ENCODE results near the gene GFRA3.
"Not testable (repeated sequence)": the region's sequence is repeated elsewhere in the genome, so short reads cannot be mapped to it uniquely, and the experiment has no call there.

The GFRA3 gene, protein sequence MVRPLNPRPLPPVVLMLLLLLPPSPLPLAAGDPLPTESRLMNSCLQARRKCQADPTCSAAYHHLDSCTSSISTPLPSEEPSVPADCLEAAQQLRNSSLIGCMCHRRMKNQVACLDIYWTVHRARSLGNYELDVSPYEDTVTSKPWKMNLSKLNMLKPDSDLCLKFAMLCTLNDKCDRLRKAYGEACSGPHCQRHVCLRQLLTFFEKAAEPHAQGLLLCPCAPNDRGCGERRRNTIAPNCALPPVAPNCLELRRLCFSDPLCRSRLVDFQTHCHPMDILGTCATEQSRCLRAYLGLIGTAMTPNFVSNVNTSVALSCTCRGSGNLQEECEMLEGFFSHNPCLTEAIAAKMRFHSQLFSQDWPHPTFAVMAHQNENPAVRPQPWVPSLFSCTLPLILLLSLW

DNA sequence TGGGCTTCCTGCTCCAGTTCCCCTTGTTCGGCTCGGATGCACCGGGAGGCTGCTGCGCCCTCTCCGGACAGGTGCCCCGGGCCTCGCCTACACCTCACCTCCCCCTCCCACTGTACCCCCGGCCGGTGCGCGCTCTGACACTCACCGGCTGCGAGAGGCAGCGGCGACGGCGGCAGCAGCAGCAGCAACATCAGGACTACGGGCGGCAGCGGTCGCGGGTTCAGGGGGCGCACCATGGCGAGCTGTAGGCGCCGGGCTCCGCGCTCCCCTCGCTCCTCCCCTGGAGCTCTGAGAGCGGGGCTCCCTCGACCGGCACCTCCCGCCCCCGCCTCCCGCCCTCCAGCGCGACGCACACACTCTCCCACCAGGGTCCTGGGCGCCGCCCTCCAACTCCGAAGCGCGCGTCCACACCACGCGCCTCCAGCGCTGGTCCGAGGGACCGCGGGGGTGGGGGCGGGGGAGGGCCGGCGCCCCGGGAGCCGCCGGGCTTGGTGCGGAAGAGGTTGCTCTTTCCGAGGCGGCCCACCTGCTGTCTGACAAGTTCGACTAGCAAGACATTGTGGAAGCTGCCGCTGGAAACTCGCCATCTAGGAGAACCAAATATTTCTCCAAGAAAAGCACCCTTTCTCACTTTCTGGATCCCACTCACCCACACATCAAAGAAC lies at the start of gene GFRA3:
GFRA3 (minus strand) TSS at position 433 of the 665 bp plus-strand sequence; CDS start at position 236, 197 bp downstream.
- no peak for DNase-seq (ENCODE audit: low read depth, low spot score)

DNA sequence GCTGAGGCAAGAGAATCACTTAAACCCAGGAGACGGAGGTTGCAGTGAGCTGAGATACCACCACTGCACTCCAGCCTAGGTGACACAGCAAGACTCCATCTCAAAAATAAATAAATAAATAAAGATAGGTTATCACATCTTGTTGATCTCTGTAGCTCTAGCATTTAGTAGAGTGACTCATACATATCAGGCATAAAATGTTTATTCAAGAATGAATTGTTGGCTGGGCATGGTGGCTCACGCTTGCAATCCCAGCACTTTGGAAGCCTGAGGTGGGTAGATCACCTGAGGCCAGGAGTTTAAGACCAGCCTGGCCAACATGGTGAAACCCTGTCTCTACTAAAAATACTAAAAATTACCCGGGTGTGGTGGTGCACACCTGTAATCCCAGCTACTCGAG lies 43.8 kb upstream of the GFRA3 start:
- not testable (repeated sequence) for DNase-seq (ENCODE audit: low read depth, low spot score); H3K27ac ChIP-seq; H3K4me3 ChIP-seq; H3K9me3 ChIP-seq (ENCODE audit: low read depth, low read length); H3K9ac ChIP-seq (ENCODE audit: insufficient read length); H3K36me3 ChIP-seq (ENCODE audit: insufficient read depth, low read length)

More for the DNA sequence above, at the start of gene GFRA3:
- H3K4me3 ChIP-seq: no peak within 1 kb of the TSS
- TF ChIP-seq POLR2AphosphoS5 (IDR thresholded peaks at IDR 0.05; ENCODE audit: borderline replicate concordance, low read depth, low read length): no peak
- no peak for TF ChIP-seq EZH2 (IDR thresholded peaks at IDR 0.05)
- no peak for TF ChIP-seq FOXP2 (optimal IDR thresholded peaks at IDR 0.05; ENCODE audit: control extremely low read depth, extremely low read length, insufficient read depth)
- no peaks in the 10 kb centered on the region for H3K9me3 ChIP-seq (ENCODE audit: low read depth, low read length)
- H3K27ac ChIP-seq: no peak within 1 kb of the TSS
- H3K36me3 ChIP-seq (ENCODE audit: insufficient read depth, low read length): no peaks in the 10 kb centered on the region
- H3K9ac ChIP-seq (ENCODE audit: insufficient read length): no peak within 1 kb of the TSS

DNA sequence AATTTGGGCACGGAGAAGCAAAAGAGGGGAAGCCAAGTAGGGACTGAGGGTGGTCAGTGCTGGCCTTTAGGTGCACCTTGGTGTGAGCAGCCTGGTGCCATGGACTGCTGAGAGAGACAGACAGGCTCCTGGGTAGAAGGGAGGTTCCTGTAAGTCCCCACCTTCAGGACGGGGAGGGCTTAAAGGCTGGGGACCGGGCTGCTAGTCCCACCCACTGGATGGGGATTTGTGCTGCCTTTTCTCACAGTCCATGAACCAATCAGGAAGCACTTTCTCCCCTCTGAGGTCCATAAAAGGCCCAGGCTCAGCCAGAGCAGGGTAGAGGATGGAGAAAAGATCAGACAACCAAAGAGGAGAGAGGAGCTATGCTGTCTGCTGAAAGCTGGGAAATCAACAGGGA lies 41.9 kb upstream of the GFRA3 start:
- TF ChIP-seq FOXP2 (optimal IDR thresholded peaks at IDR 0.05; ENCODE audit: control extremely low read depth, extremely low read length, insufficient read depth) (no peak), POLR2AphosphoS5 (IDR thresholded peaks at IDR 0.05; ENCODE audit: borderline replicate concordance, low read depth, low read length) (no peak), EZH2 (IDR thresholded peaks at IDR 0.05) (no peak)
- Histone ChIP-seq H3K9ac (ENCODE audit: insufficient read length) (no peak overlapping the region), H3K4me3 (no peak overlapping the region), H3K27ac (no peak overlapping the region), H3K9me3 (ENCODE audit: low read depth, low read length) (no peaks in the 10 kb centered on the region), H3K36me3 (ENCODE audit: insufficient read depth, low read length) (peaks cover 9% of the 10 kb centered on the region; the same call in 1 of the 2 replicates)
- no peak for DNase-seq (ENCODE audit: low read depth, low spot score)

DNA sequence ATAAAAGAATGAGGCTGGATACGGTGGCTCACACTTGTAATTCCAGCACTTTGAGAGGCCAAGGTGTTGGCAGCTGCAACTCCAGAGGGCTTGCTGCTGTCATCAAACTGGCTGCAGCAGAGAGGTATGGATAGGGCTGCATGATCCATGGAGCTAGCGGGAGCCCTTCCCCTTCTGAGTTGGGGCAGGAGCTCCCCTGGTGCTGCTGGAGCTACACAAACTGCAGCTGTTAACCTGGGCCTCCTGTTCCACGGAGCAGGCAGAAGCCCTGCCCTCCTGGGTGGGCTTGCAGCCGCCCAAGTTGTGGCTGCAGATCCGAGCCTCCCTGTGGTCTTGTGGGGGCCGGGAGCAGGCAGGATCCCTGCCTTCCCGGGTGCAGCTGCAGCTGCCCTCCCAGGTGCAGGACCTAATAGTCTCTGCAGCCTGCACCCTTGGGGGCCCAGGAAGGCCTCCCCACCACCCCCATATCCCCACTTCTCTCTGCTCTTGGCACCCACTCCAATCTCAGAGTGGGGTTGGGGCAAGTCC lies 41.4 kb upstream of the GFRA3 start:
- TF ChIP-seq EZH2 (IDR thresholded peaks at IDR 0.05) (no peak), POLR2AphosphoS5 (IDR thresholded peaks at IDR 0.05; ENCODE audit: borderline replicate concordance, low read depth, low read length) (no peak), FOXP2 (optimal IDR thresholded peaks at IDR 0.05; ENCODE audit: control extremely low read depth, extremely low read length, insufficient read depth) (no peak)
- Histone ChIP-seq H3K9ac (ENCODE audit: insufficient read length) (no peak overlapping the region), H3K4me3 (no peak overlapping the region), H3K36me3 (ENCODE audit: insufficient read depth, low read length) (peaks cover 9% of the 10 kb centered on the region; the same call in 1 of the 2 replicates), H3K9me3 (ENCODE audit: low read depth, low read length) (no peaks in the 10 kb centered on the region), H3K27ac (no peak overlapping the region)
- DNase-seq (ENCODE audit: low read depth, low spot score): no peak

DNA sequence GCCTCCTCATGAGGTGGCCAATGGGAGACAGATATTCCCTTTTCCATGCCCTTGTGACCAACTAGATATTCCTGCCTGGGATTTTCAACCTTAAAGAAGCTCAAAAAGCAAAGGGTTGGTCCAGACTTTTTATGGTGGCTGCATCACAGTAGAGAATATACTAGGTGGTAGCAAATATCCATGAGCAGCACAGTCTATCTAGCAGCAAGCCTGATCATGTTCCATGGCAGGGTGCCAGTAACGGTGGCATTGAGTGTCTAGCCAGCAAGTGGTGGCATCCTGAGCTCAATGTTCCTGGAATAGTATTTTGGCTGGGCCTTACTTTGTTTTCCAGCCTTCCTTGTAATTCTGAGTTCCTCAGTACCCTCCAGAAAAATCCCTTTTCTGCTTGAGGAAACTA lies 31.4 kb upstream of the GFRA3 start:
- Histone ChIP-seq H3K27ac (no peak overlapping the region), H3K36me3 (ENCODE audit: insufficient read depth, low read length) (no peaks in the 10 kb centered on the region), H3K9ac (ENCODE audit: insufficient read length) (no peak overlapping the region), H3K9me3 (ENCODE audit: low read depth, low read length) (no peaks in the 10 kb centered on the region), H3K4me3 (no peak overlapping the region)
- DNase-seq (ENCODE audit: low read depth, low spot score): no peak
- no peak for TF ChIP-seq EZH2 (IDR thresholded peaks at IDR 0.05)
- no peak for TF ChIP-seq FOXP2 (optimal IDR thresholded peaks at IDR 0.05; ENCODE audit: control extremely low read depth, extremely low read length, insufficient read depth)
- no peak for TF ChIP-seq POLR2AphosphoS5 (IDR thresholded peaks at IDR 0.05; ENCODE audit: borderline replicate concordance, low read depth, low read length)

DNA sequence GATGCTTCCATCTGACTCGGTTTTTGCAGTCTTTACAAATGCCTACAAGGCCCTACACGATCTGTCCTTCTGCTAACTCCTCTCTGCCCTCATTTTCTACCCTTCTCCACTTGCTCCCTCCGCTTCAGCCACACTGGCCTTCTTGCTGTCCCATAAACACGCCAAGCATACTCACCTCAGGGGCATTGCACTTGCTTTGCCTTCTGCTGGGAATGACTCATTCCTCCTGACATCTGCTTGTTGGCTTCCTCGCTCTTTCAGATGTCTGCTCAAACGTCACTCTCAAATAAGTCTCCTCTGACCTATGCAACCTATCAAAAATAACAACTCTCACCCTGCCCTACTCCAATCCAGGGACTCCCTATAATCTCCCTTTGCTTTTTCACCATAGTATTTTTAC lies 29.0 kb upstream of the GFRA3 start:
- TF ChIP-seq FOXP2 (optimal IDR thresholded peaks at IDR 0.05; ENCODE audit: control extremely low read depth, extremely low read length, insufficient read depth): no peak
- TF ChIP-seq EZH2 (IDR thresholded peaks at IDR 0.05): no peak
- TF ChIP-seq POLR2AphosphoS5 (IDR thresholded peaks at IDR 0.05; ENCODE audit: borderline replicate concordance, low read depth, low read length): no peak
- H3K27ac ChIP-seq: no peak overlapping the region
- H3K4me3 ChIP-seq: no peak overlapping the region
- peaks cover 7% of the 10 kb centered on the region for H3K36me3 ChIP-seq (ENCODE audit: insufficient read depth, low read length)
- H3K9me3 ChIP-seq (ENCODE audit: low read depth, low read length): no peaks in the 10 kb centered on the region
- no peak for DNase-seq (ENCODE audit: low read depth, low spot score)
- no peak overlapping the region for H3K9ac ChIP-seq (ENCODE audit: insufficient read length)

DNA sequence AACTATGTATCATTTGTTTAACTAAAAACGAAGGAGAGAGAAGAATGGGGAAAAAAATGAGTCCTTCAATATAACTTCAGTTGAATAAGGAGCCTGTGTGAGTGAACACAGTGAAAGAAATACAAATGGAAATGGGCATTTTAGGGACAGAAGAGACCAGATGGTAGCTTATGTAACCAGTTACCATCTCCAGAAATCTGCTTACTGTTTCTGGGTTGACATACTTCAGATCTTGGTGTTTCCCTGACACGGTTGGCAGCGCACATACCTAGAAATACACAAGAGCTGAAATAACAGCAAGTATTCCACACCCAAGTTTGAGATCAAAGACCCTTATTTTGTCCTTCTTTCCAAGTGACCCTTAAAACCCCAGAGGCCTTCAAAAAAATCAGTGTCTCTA lies 14.9 kb upstream of the GFRA3 start:
- H3K9me3 ChIP-seq (ENCODE audit: low read depth, low read length): no peaks in the 10 kb centered on the region
- peaks cover 6% of the 10 kb centered on the region; the same call in 1 of the 2 replicates for H3K36me3 ChIP-seq (ENCODE audit: insufficient read depth, low read length)
- TF ChIP-seq FOXP2 (optimal IDR thresholded peaks at IDR 0.05; ENCODE audit: control extremely low read depth, extremely low read length, insufficient read depth) (no peak), EZH2 (IDR thresholded peaks at IDR 0.05) (no peak), POLR2AphosphoS5 (IDR thresholded peaks at IDR 0.05; ENCODE audit: borderline replicate concordance, low read depth, low read length) (no peak)
- H3K4me3 ChIP-seq: no peak overlapping the region
- no peak overlapping the region for H3K9ac ChIP-seq (ENCODE audit: insufficient read length)
- H3K27ac ChIP-seq: no peak overlapping the region
- no peak for DNase-seq (ENCODE audit: low read depth, low spot score)

DNA sequence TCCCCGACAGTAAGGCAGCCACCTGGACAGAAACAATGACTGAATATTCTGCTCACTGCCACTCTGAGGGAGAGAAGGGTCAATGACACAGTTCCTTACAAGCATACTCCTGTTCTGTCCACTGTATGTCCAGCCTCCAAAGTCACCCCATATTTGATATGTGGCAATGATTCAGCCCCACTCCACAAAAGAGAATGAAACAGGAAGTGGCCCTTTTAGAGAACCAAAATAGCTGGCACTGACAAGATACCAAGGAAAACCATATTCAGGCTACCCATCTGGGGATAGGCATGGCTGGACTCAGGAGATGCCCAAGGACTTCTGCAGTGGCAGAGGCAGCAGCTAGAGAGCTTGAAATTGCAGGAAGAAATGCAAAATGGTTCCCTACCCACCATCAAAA lies 12.8 kb upstream of the GFRA3 start:
- DNase-seq (ENCODE audit: low read depth, low spot score): no peak
- peaks cover 6% of the 10 kb centered on the region; the same call in 1 of the 2 replicates for H3K36me3 ChIP-seq (ENCODE audit: insufficient read depth, low read length)
- no peak for TF ChIP-seq FOXP2 (optimal IDR thresholded peaks at IDR 0.05; ENCODE audit: control extremely low read depth, extremely low read length, insufficient read depth)
- no peak for TF ChIP-seq EZH2 (IDR thresholded peaks at IDR 0.05)
- no peak for TF ChIP-seq POLR2AphosphoS5 (IDR thresholded peaks at IDR 0.05; ENCODE audit: borderline replicate concordance, low read depth, low read length)
- no peak overlapping the region for H3K9ac ChIP-seq (ENCODE audit: insufficient read length)
- H3K9me3 ChIP-seq (ENCODE audit: low read depth, low read length): no peaks in the 10 kb centered on the region
- no peak overlapping the region for H3K27ac ChIP-seq
- no peak overlapping the region for H3K4me3 ChIP-seq
